OCI-LY3 (cell line): ENCODE results near the gene E2F3.

Source experiments
- EZH2phosphoT487 ChIP-seq: fragments of 200-600 bp; shearing (Covaris generic); IDR thresholded peaks from 2 replicates; pipeline ENCODE4 v1.6.1; 2018; ENCODE audit warnings: antibody characterized with exemption, mixed run types, low read depth
- TF ChIP-seq, protein P1 (sequence below): fragments of 200-600, 300-600 bp; sonication (generic); IDR thresholded peaks from 2 replicates; pipeline ENCODE4 v1.5.1; 2014; ENCODE audit warnings: antibody characterized with exemption, low read length, low read depth

DNA sequence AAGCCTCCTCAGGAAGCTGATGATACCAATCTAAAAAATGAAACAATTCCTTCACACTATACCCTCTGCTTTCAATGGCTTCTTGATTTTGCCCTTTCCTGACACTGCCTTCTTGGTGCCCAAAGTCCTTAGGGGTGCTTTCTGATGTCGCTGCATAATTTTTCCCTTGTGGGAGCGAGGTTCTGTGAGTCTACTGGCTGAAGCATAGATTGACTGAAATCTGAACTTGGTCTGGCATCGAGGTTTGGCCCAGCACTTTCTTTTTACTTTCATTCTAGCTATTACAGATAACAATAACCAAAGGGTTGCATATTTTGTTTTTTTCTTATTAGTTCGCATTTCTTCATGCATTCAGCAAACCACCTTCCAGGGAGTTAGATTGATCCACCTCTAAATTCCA lies 65.8 kb downstream of the E2F3 start:
- TF ChIP-seq, protein P1, sequence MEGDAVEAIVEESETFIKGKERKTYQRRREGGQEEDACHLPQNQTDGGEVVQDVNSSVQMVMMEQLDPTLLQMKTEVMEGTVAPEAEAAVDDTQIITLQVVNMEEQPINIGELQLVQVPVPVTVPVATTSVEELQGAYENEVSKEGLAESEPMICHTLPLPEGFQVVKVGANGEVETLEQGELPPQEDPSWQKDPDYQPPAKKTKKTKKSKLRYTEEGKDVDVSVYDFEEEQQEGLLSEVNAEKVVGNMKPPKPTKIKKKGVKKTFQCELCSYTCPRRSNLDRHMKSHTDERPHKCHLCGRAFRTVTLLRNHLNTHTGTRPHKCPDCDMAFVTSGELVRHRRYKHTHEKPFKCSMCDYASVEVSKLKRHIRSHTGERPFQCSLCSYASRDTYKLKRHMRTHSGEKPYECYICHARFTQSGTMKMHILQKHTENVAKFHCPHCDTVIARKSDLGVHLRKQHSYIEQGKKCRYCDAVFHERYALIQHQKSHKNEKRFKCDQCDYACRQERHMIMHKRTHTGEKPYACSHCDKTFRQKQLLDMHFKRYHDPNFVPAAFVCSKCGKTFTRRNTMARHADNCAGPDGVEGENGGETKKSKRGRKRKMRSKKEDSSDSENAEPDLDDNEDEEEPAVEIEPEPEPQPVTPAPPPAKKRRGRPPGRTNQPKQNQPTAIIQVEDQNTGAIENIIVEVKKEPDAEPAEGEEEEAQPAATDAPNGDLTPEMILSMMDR = no peak
- TF ChIP-seq EZH2phosphoT487 = no peak
